Measurements from ENCODE around the gene PDE4B. TPM values are rescaled to one million over a fixed set of nuclear protein-coding genes. Genes with fewer than 3 reads are reported as not detected.
"Not testable (repeated sequence)": the region's sequence is repeated elsewhere in the genome, so short reads cannot be mapped to it uniquely, and the experiment has no call there.

The PDE4B gene
- polyA plus RNA-seq, 1 donor (not counting 4 experiments of a cell fraction or from before 2014, with no cell fraction given): 0.29 TPM

- Histone ChIP-seq H3K27me3 (ENCODE audit: control insufficient read depth, extremely low read depth, insufficient read depth, low read length) (no peaks in the 10 kb centered on the region), H3K4me3 (ENCODE audit: control insufficient read depth in 2 of 3, extremely low read depth in 1 of 3, insufficient read depth in 2 of 3, low read depth in 1 of 3, low read length in 3 of 3) (no peak overlapping the region), H3K4me2 (ENCODE audit: control insufficient read depth, extremely low read depth, insufficient read depth, low read depth, low read length) (no peak overlapping the region), H3K9ac (ENCODE audit: control insufficient read depth, extremely low read depth, insufficient read depth, low read length) (no peak overlapping the region), H3K9me3 (ENCODE audit: control insufficient read depth, low read depth, low read length) (no peaks in the 10 kb centered on the region), H3K36me3 (ENCODE audit: control insufficient read depth in 2 of 2, extremely low read depth in 1 of 2, insufficient read depth in 2 of 2, low read length in 2 of 2) (no peaks in the 10 kb centered on the region), H3K27ac (ENCODE audit: control insufficient read depth, insufficient read depth, low read length) (no peak overlapping the region), H3K4me1 (ENCODE audit: control insufficient read depth, extremely low read depth, insufficient read depth, low read length) (no peaks in the 10 kb centered on the region), H3K9me1 (ENCODE audit: control insufficient read depth, extremely low read depth, insufficient read depth, low read length) (no peaks in the 10 kb centered on the region), H4K20me1 (ENCODE audit: control insufficient read depth, extremely low read depth, insufficient read depth, low read length) (no peaks in the 10 kb centered on the region), H2AFZ (ENCODE audit: control insufficient read depth, low read length) (no peak overlapping the region), H3K79me2 (ENCODE audit: control insufficient read depth, insufficient read depth, low read length) (no peaks in the 10 kb centered on the region)
- no peak for TF ChIP-seq CTCF (optimal IDR thresholded peaks at IDR 0.05 in 1 of 3, IDR thresholded peaks at IDR 0.05 in 1 of 3, conservative IDR thresholded peaks at IDR 0.05 in 1 of 3; ENCODE audit: extremely low read depth in 1 of 3, insufficient read depth in 2 of 3, low read length in 3 of 3)
- TF ChIP-seq EZH2 (IDR thresholded peaks at IDR 0.05; ENCODE audit: low read length): no peak
- dilution Hi-C loops (cut with MboI; ENCODE audit: extremely low pct_ligation_motif_present, low sequenced_read_pairs): no loop called here
- FAIRE-seq (no peak), DNase-seq (ENCODE audit: low read depth, low spot score) (no peak)
These were observed 623.6 kb downstream of the PDE4B start for GRCh38 chr1:66416295-66416694.

- Histone ChIP-seq H3K27me3 (ENCODE audit: control insufficient read depth, extremely low read depth, insufficient read depth, low read length) (no peaks in the 10 kb centered on the region), H3K9ac (ENCODE audit: control insufficient read depth, extremely low read depth, insufficient read depth, low read length) (no peak overlapping the region), H3K4me2 (ENCODE audit: control insufficient read depth, extremely low read depth, insufficient read depth, low read depth, low read length) (no peak overlapping the region), H3K36me3 (ENCODE audit: control insufficient read depth in 2 of 2, extremely low read depth in 1 of 2, insufficient read depth in 2 of 2, low read length in 2 of 2) (no peaks in the 10 kb centered on the region), H4K20me1 (ENCODE audit: control insufficient read depth, extremely low read depth, insufficient read depth, low read length) (no peaks in the 10 kb centered on the region), H3K27ac (ENCODE audit: control insufficient read depth, insufficient read depth, low read length) (no peak overlapping the region), H2AFZ (ENCODE audit: control insufficient read depth, low read length) (no peak overlapping the region), H3K4me3 (ENCODE audit: control insufficient read depth in 2 of 3, extremely low read depth in 1 of 3, insufficient read depth in 2 of 3, low read depth in 1 of 3, low read length in 3 of 3) (no peak overlapping the region), H3K9me1 (ENCODE audit: control insufficient read depth, extremely low read depth, insufficient read depth, low read length) (no peaks in the 10 kb centered on the region), H3K79me2 (ENCODE audit: control insufficient read depth, insufficient read depth, low read length) (no peaks in the 10 kb centered on the region), H3K9me3 (ENCODE audit: control insufficient read depth, low read depth, low read length) (no peaks in the 10 kb centered on the region), H3K4me1 (ENCODE audit: control insufficient read depth, extremely low read depth, insufficient read depth, low read length) (no peaks in the 10 kb centered on the region)
- no peak for FAIRE-seq
- no peak for DNase-seq (ENCODE audit: low read depth, low spot score)
- TF ChIP-seq CTCF (optimal IDR thresholded peaks at IDR 0.05 in 1 of 3, IDR thresholded peaks at IDR 0.05 in 1 of 3, conservative IDR thresholded peaks at IDR 0.05 in 1 of 3; ENCODE audit: extremely low read depth in 1 of 3, insufficient read depth in 2 of 3, low read length in 3 of 3) (no peak), EZH2 (IDR thresholded peaks at IDR 0.05; ENCODE audit: low read length) (no peak)
- dilution Hi-C loops (cut with MboI; ENCODE audit: extremely low pct_ligation_motif_present, low sequenced_read_pairs): no loop called here
These were observed 625.3 kb downstream of the PDE4B start for GRCh38 chr1:66418021-66418420.

- H2AFZ ChIP-seq (ENCODE audit: control insufficient read depth, low read length); DNase-seq (ENCODE audit: low read depth, low spot score); H4K20me1 ChIP-seq (ENCODE audit: control insufficient read depth, extremely low read depth, insufficient read depth, low read length); H3K9me3 ChIP-seq (ENCODE audit: control insufficient read depth, low read depth, low read length); H3K27me3 ChIP-seq (ENCODE audit: control insufficient read depth, extremely low read depth, insufficient read depth, low read length); H3K27ac ChIP-seq (ENCODE audit: control insufficient read depth, insufficient read depth, low read length); H3K79me2 ChIP-seq (ENCODE audit: control insufficient read depth, insufficient read depth, low read length); dilution Hi-C loops (cut with MboI; ENCODE audit: extremely low pct_ligation_motif_present, low sequenced_read_pairs); H3K9me1 ChIP-seq (ENCODE audit: control insufficient read depth, extremely low read depth, insufficient read depth, low read length); FAIRE-seq; H3K36me3 ChIP-seq (ENCODE audit: control insufficient read depth in 2 of 2, extremely low read depth in 1 of 2, insufficient read depth in 2 of 2, low read length in 2 of 2); H3K4me3 ChIP-seq (ENCODE audit: control insufficient read depth in 2 of 3, extremely low read depth in 1 of 3, insufficient read depth in 2 of 3, low read depth in 1 of 3, low read length in 3 of 3); H3K4me1 ChIP-seq (ENCODE audit: control insufficient read depth, extremely low read depth, insufficient read depth, low read length); H3K4me2 ChIP-seq (ENCODE audit: control insufficient read depth, extremely low read depth, insufficient read depth, low read depth, low read length); H3K9ac ChIP-seq (ENCODE audit: control insufficient read depth, extremely low read depth, insufficient read depth, low read length): not testable (repeated sequence)
These were observed 627.5 kb downstream of the PDE4B start for GRCh38 chr1:66420171-66420570.

GRCh38 chr1:66420906-66421305 is 628.2 kb downstream of the PDE4B start:
- H3K27ac ChIP-seq (ENCODE audit: control insufficient read depth, insufficient read depth, low read length); H3K9me3 ChIP-seq (ENCODE audit: control insufficient read depth, low read depth, low read length); H3K9me1 ChIP-seq (ENCODE audit: control insufficient read depth, extremely low read depth, insufficient read depth, low read length); H3K9ac ChIP-seq (ENCODE audit: control insufficient read depth, extremely low read depth, insufficient read depth, low read length); H3K79me2 ChIP-seq (ENCODE audit: control insufficient read depth, insufficient read depth, low read length); H3K4me3 ChIP-seq (ENCODE audit: control insufficient read depth in 2 of 3, extremely low read depth in 1 of 3, insufficient read depth in 2 of 3, low read depth in 1 of 3, low read length in 3 of 3); DNase-seq (ENCODE audit: low read depth, low spot score); H3K27me3 ChIP-seq (ENCODE audit: control insufficient read depth, extremely low read depth, insufficient read depth, low read length); H3K36me3 ChIP-seq (ENCODE audit: control insufficient read depth in 2 of 2, extremely low read depth in 1 of 2, insufficient read depth in 2 of 2, low read length in 2 of 2); dilution Hi-C loops (cut with MboI; ENCODE audit: extremely low pct_ligation_motif_present, low sequenced_read_pairs); FAIRE-seq; H2AFZ ChIP-seq (ENCODE audit: control insufficient read depth, low read length); H3K4me1 ChIP-seq (ENCODE audit: control insufficient read depth, extremely low read depth, insufficient read depth, low read length); H3K4me2 ChIP-seq (ENCODE audit: control insufficient read depth, extremely low read depth, insufficient read depth, low read depth, low read length); H4K20me1 ChIP-seq (ENCODE audit: control insufficient read depth, extremely low read depth, insufficient read depth, low read length): not testable (repeated sequence)

Measured in keratinocyte (primary cell).